ENCODE results near the gene PPP1R3D.

GRCh38 chr20:59938221-59938620 lies 1.9 kb downstream of the PPP1R3D start:
- TF ChIP-seq, protein P1, sequence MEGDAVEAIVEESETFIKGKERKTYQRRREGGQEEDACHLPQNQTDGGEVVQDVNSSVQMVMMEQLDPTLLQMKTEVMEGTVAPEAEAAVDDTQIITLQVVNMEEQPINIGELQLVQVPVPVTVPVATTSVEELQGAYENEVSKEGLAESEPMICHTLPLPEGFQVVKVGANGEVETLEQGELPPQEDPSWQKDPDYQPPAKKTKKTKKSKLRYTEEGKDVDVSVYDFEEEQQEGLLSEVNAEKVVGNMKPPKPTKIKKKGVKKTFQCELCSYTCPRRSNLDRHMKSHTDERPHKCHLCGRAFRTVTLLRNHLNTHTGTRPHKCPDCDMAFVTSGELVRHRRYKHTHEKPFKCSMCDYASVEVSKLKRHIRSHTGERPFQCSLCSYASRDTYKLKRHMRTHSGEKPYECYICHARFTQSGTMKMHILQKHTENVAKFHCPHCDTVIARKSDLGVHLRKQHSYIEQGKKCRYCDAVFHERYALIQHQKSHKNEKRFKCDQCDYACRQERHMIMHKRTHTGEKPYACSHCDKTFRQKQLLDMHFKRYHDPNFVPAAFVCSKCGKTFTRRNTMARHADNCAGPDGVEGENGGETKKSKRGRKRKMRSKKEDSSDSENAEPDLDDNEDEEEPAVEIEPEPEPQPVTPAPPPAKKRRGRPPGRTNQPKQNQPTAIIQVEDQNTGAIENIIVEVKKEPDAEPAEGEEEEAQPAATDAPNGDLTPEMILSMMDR (IDR thresholded peaks at IDR 0.05; ENCODE audit: low read depth, low read length, poor library complexity, severe bottlenecking) = no peak
- TF ChIP-seq EZH2phosphoT487 (IDR thresholded peaks at IDR 0.05; ENCODE audit: borderline replicate concordance, low read length) = no peak
